Activated gamma-delta T cell (primary cell): ENCODE data around the gene ALDH1B1.
"Not testable (repeated sequence)": the region's sequence is repeated elsewhere in the genome, so short reads cannot be mapped to it uniquely, and the experiment has no call there.

Experiments
- DNase-seq: peaks from one replicate; lab custom pipeline; 2025; lab: John Stamatoyannopoulos, UW

ALDH1B1 gene

DNA sequence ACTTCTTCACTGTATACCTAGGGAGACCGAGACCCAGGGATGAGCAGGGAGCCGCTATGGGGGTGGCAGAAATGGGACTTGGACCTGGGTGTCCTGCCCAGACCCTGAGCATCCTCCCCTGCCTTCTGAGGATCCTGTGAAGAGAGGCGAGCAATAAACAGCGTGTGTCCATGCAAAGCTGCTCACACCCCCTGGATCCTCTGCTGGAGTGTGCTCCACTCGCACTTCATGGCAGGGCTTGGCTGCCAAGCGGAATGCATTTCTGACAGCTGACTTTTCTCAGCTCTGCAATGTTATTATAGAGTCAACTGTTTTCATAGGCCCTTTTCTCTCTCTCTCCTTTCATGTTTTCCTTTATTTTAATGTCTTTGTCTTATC lies 31.0 kb upstream of the ALDH1B1 start:
- DNase-seq: no peak

GRCh38 chr9:38362852-38363588 lies 29.5 kb upstream of the ALDH1B1 start:
- no peak for DNase-seq

- DNase-seq: no peak
Observed at GRCh38 chr9:38363589-38363925, 28.9 kb upstream of the ALDH1B1 start.

GRCh38 chr9:38367898-38368297 lies 24.6 kb upstream of the ALDH1B1 start:
- DNase-seq: no peak

DNA sequence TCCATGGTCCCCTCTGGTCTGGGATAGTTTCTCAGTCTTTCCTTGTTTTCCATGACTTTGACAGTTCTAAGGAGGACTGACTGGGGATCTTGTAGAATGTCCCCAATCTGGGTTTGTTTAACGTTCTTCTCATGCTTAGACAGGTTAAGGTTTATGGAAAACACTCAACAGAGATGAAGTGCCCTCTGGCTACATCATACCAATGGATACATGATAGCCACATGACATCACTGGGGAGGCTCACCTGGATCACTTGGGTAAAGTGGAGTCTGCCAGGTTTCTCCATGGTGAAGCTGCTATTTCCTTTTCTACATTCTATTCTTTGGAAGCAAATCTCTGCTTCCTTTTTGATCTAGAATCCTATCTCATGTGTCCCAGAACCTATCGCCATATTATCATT lies 23.8 kb upstream of the ALDH1B1 start:
- no peak for DNase-seq

- no peak for DNase-seq
Observed at GRCh38 chr9:38370176-38370575, 22.3 kb upstream of the ALDH1B1 start.

GRCh38 chr9:38371495-38371894 lies 21.0 kb upstream of the ALDH1B1 start:
- no peak for DNase-seq

- no peak for DNase-seq
Observed at GRCh38 chr9:38372762-38373619, 19.5 kb upstream of the ALDH1B1 start.

DNA sequence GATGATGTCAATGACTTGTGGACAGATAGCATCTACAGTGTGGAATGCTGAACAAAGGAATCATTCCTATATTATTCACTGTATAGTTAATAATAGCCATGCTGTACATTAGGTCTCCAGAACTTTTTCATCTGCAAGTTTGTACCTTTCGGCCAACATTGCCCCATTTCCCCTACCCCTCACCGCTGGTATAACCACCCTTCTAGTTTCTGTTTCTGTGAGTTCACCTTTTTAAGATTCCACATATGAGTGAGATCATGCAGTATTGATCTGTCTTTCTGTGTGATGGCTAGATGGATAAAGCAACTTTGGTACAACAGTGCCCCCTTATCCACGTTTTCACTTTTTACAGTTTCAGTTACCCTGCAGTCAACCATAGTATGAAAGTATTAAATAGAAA lies 18.8 kb upstream of the ALDH1B1 start:
- DNase-seq: no peak

DNA sequence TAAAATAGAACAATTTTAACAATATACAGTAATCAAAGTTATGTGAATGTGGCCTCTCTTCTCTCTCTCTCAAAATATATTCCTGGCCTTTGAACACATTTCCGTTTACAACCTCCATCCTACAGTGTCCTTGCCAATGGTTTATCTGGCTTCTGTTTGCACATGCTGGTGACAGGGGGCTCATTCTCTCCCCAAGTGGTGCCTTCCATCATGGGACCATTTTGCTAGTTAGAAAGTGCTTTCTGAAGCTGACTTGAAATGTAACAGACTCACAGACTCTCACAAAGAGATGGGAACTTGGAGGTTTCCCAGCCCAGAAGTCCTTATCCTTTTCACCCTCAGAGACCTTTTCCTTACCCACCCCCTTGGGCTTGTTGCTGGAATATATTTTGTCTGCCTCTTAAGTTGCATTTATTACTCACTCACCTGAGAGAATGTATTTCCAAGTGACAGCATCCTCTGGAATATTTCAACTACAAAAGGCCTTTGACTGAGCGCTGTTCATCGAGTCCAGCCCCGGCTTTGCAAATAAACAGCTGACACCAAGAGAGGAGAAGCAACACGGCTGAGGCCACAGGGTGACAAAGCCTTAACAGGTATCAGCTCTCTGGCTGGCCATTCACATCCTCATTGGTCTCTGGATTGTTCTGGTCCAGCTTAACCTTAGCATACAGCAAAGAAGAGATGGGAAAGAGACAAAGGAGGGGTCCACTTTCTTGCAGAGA lies 17.5 kb upstream of the ALDH1B1 start:
- no peak for DNase-seq

DNA sequence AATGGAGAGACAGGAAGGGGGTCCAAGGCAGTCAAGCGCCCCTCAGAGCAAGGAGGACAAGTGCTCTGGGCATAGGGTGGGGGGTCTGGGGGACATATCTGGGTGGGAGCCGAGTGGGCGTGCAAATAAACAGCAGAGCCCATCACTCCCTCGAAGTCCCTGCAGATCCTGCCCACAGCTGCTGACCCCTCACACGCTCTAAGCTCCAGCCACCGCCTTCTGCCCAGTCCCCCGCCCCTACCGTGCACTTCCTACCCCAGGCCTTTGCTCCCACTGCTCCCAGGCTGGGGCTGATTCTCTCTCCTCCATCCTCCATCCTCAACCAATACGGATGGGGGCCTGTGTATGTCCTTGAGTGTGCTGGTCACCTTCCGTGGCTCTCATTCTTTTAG lies 16.9 kb upstream of the ALDH1B1 start:
- DNase-seq: no peak

GRCh38 chr9:38376021-38376670 lies 16.4 kb upstream of the ALDH1B1 start:
- DNase-seq: no peak

GRCh38 chr9:38377336-38378083 lies 15.0 kb upstream of the ALDH1B1 start:
- DNase-seq: not testable (repeated sequence)

- no peak for DNase-seq
Observed at GRCh38 chr9:38380230-38380871, 12.2 kb upstream of the ALDH1B1 start.

DNA sequence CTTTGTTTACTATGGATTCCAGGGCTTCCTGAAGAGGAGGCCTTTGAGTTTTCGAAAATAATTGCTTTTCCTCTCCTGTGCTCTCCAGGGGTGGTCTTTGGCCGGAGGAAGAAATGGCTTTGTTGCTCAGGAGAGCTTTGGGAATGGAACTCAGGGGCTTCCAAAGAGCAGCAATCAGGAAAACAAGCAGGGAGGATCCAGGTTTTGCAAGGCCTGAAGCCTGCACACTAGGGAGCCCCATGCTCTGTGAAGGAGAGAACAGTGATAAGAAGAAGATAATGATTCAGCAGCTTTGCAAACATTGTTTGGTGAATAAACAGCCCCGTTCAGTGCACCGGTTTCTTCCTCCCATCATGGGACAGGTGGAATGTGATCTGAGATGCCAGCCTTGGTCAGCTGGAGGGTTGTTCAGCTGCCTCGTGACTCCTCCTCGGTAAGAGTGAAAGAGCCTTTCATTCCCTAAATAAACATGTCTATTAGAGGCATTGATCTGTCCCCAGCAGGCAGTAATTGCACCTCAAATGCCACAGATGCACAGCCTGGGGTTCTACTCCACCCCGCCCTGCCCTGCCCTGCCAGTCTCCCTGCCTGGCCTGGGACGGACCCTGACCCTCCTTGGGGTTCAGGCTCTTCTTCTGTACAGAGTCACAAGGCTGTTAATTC lies 11.5 kb upstream of the ALDH1B1 start:
- no peak for DNase-seq

GRCh38 chr9:38382141-38382540 lies 10.4 kb upstream of the ALDH1B1 start:
- DNase-seq: no peak

- DNase-seq: no peak
Observed at GRCh38 chr9:38384990-38385848, 7.3 kb upstream of the ALDH1B1 start.

GRCh38 chr9:38385896-38386295 lies 6.6 kb upstream of the ALDH1B1 start:
- no peak for DNase-seq

- DNase-seq: no peak
Observed at GRCh38 chr9:38386319-38386895, 6.1 kb upstream of the ALDH1B1 start.
